ENCODE results near the gene MICAL3.

GRCh38 chr22:17847360-17848078 lies 176.8 kb downstream of the MICAL3 start:
- TF ChIP-seq CTCF (IDR thresholded peaks at IDR 0.05) (no peak), ZFX (IDR thresholded peaks at IDR 0.05; ENCODE audit: borderline replicate concordance) (no peak)
